GM23338 (cell line): ENCODE results near the gene BBLN.

ENCODE experiments used
- CREB1 ChIP-seq: fragments of 250-450 bp; sonication (Bioruptor Pico); IDR thresholded peaks from 2 replicates; pipeline ENCODE4 v1.5.0; 2020; ENCODE audit warnings: low read depth, mild to moderate bottlenecking, moderate library complexity
- EZH2 ChIP-seq: fragments of 200-600 bp; sonication (generic); IDR thresholded peaks from one replicate; pipeline ENCODE4 v1.8.0; 2017; ENCODE audit warnings: antibody characterized with exemption, mild to moderate bottlenecking, low read depth; ENCODE audit not compliant: unreplicated experiment
- EZH2phosphoT487 ChIP-seq: fragments of 200-600 bp; sonication (generic); IDR thresholded peaks from one replicate; pipeline ENCODE4 v1.8.1; 2018; ENCODE audit warnings: antibody characterized with exemption; ENCODE audit not compliant: unreplicated experiment
- POLR2AphosphoS5 ChIP-seq: IDR thresholded peaks from 2 replicates; pipeline ENCODE4 v1.6.1; 2016; ENCODE audit warnings: antibody characterized with exemption, low read depth
- ZNF114 ChIP-seq: fragments of 250-450 bp; sonication (Bioruptor Pico); IDR thresholded peaks from 2 replicates; pipeline ENCODE4 v1.5.0; 2020; ENCODE audit warnings: mild to moderate bottlenecking, moderate library complexity
- TF ChIP-seq, protein P1 (sequence below), 2 experiments: fragments of 200-600 bp in 1 of 2; sonication (generic) in 1 of 2; conservative IDR thresholded peaks; 2 replicates each; pipeline versions ENCODE4 v1.5.1 to v1.6.1; 2016 to 2017; ENCODE audit warnings: antibody characterized with exemption in 2 of 2, low read depth in 2 of 2, mild to moderate bottlenecking in 2 of 2, moderate library complexity in 1 of 2

DNA sequence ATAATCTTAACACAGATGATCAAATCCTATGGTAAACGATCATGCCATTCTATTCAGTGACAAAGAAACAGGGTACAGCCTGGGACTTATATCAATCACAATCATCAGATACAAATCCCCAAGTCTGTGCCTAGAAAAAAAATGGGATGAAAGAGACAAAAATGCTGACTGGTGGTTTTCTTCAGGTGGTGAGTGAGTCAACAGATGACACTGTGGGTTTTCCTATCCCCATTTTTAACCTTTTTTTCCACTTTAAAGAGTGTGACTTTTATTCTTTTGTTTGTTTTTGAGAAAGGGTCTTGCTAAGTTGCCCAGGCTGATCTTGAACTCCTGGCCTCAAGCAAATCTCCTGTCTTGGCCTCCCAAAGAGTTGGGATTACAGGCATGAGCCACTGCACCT, 28.1 kb downstream of the BBLN start:
- TF ChIP-seq ZNF114 (CRISPR knock-in tag) (no peak), POLR2AphosphoS5 (no peak), CREB1 (CRISPR knock-in tag) (no peak), EZH2phosphoT487 (no peak), EZH2 (no peak)
- TF ChIP-seq, protein P1, sequence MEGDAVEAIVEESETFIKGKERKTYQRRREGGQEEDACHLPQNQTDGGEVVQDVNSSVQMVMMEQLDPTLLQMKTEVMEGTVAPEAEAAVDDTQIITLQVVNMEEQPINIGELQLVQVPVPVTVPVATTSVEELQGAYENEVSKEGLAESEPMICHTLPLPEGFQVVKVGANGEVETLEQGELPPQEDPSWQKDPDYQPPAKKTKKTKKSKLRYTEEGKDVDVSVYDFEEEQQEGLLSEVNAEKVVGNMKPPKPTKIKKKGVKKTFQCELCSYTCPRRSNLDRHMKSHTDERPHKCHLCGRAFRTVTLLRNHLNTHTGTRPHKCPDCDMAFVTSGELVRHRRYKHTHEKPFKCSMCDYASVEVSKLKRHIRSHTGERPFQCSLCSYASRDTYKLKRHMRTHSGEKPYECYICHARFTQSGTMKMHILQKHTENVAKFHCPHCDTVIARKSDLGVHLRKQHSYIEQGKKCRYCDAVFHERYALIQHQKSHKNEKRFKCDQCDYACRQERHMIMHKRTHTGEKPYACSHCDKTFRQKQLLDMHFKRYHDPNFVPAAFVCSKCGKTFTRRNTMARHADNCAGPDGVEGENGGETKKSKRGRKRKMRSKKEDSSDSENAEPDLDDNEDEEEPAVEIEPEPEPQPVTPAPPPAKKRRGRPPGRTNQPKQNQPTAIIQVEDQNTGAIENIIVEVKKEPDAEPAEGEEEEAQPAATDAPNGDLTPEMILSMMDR (conservative IDR thresholded peaks at IDR 0.05; ENCODE audit: low read depth in 2 of 2) = no peak
